GM21526 (cell line): Measurements from ENCODE around the gene SH3BP2.
A peak's percentile ranks its signal among the peaks of the same experiment; 100 is the strongest.
"Not testable (repeated sequence)": the region's sequence is repeated elsewhere in the genome, so short reads cannot be mapped to it uniquely, and the experiment has no call there.

Experiments used
- ATAC-seq: cut with Tn5 transposase; IDR thresholded peaks from one replicate; pipeline ENCODE4 v1.9.1; 2021; ENCODE audit warnings: moderate library complexity; ENCODE audit not compliant: unreplicated experiment, low FRiP score

Gene SH3BP2

GRCh38 chr4:2762048-2762447, 30.8 kb upstream of the SH3BP2 start:
- no peak for ATAC-seq

- not testable (repeated sequence) for ATAC-seq
Measured at GRCh38 chr4:2762486-2763370, 30.2 kb upstream of the SH3BP2 start.

GRCh38 chr4:2763511-2763967, 29.3 kb upstream of the SH3BP2 start:
- no peak for ATAC-seq

GRCh38 chr4:2765832-2766526, 26.9 kb upstream of the SH3BP2 start:
- no peak for ATAC-seq

GRCh38 chr4:2767046-2767704, 25.7 kb upstream of the SH3BP2 start:
- no peak for ATAC-seq

- ATAC-seq, result no peak
Measured at GRCh38 chr4:2767705-2768074, 25.2 kb upstream of the SH3BP2 start.

- ATAC-seq, result no peak
Measured at GRCh38 chr4:2768124-2768523, 24.8 kb upstream of the SH3BP2 start.

- ATAC-seq, result no peak
Measured at GRCh38 chr4:2768921-2769336, 24.0 kb upstream of the SH3BP2 start.

GRCh38 chr4:2771264-2771663, 21.6 kb upstream of the SH3BP2 start:
- no peak for ATAC-seq

- ATAC-seq, result not testable (repeated sequence)
Measured at GRCh38 chr4:2780643-2781042, 12.2 kb upstream of the SH3BP2 start.

GRCh38 chr4:2781911-2782310, 11.0 kb upstream of the SH3BP2 start:
- no peak for ATAC-seq

- no peak for ATAC-seq
Measured at GRCh38 chr4:2783790-2784189, 9.1 kb upstream of the SH3BP2 start.

GRCh38 chr4:2785613-2786012, 7.3 kb upstream of the SH3BP2 start:
- ATAC-seq, result no peak

GRCh38 chr4:2786152-2786671, 6.7 kb upstream of the SH3BP2 start:
- no peak for ATAC-seq

GRCh38 chr4:2786794-2787229, 6.1 kb upstream of the SH3BP2 start:
- ATAC-seq, result no peak

GRCh38 chr4:2787230-2788100, 5.4 kb upstream of the SH3BP2 start:
- ATAC-seq, result peak; percentile 59

- ATAC-seq, result no peak
Measured at GRCh38 chr4:2788101-2788500, 4.8 kb upstream of the SH3BP2 start.

GRCh38 chr4:2788532-2789103, 4.3 kb upstream of the SH3BP2 start:
- ATAC-seq, result no peak

- no peak for ATAC-seq
Measured at GRCh38 chr4:2789351-2789750, 3.5 kb upstream of the SH3BP2 start.
